Measurements from ENCODE around the gene DTX3. TPM values are rescaled to one million over a fixed set of nuclear protein-coding genes. Genes with fewer than 3 reads are reported as not detected.
"Not testable (repeated sequence)": the region's sequence is repeated elsewhere in the genome, so short reads cannot be mapped to it uniquely, and the experiment has no call there.

Gene DTX3
- total RNA-seq, 1 donor from 2014 or later: 23.8 TPM

DNA sequence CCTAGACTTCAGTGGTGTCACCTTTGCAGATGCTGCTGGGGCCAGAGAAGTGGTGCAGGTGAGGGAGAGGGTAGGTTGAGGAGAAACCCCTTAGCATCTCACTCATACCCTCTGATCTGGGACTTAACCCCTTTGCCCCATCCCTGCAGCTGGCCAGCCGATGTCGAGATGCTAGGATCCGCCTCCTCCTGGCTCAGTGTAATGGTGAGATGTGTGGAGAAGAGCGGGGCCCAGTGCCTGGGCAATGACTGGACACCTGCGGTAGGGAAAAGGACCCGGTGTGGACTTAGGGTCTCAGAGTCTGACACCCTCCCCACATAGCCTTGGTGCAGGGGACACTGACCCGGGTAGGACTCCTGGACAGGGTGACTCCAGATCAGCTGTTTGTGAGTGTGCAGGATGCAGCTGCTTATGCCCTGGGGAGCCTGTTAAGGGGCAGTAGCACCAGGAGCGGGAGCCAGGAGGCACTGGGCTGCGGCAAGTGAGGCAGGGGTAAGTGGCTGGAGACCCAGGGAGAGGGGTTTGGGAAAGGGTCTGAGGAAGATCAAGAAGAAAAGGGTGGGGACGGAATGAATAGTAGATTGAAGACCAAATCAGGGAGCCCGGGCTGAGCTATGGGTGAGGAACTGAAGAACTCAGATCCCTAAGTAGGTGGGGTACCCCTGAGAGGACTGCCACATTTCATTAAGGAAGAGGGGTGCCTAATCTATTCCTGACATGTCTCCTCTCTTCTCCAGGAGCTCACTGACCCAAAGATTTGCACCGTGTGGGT, 20.8 kb downstream of the DTX3 start:
- DNase-seq (ENCODE audit: missing footprints) (no peak), ATAC-seq (no peak)
- intact Hi-C loops (cut with DNase I): loop anchor here (10.0 kb wide), 1 partner anchor 171 kb away; the partner anchor contains the start of genes GLI1 and INHBE

DNA sequence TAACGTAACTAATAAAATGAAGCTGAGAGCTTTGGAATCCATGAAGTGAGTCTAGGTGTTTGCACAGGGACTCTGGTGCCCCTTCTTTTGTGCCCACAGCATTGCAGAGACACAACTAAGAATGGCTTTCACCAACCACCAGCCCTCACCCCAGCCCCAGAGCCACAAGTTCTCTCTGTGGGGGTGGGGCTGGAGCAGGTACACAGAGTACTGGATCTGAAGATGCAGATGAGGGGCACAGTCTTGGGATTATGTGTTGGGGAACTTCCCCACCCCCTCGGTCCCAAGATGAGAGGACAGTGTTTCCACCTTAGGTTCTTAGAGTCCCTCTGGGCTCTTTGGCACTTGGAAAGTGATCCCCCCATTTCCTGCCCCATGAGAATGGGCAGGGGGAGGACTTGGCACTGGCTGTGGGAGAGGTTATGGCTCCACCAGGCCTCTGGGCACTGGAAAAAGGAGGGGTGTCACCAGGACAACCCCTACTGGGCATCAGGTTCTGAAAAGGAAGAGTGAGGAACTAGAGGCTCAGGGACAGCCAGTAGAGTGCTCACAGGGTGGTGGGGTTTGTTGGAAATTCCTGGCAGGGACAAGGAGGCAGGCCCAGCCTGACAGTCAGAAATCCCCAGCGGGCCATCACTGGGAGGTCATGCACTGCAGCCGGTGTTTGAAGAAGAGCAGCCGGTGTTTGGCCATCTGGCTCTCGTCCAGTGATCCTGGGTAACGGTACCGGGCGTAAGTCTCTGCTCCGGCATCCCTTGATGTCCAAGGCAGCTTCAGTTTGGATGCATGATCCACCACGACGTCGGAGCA, 21.7 kb downstream of the DTX3 start:
- intact Hi-C loops (cut with DNase I): loop anchor here (10.0 kb wide), 1 partner anchor 172 kb away; the partner anchor contains the start of genes GLI1 and INHBE
- ATAC-seq (no peak), DNase-seq (ENCODE audit: missing footprints) (no peak)

DNA sequence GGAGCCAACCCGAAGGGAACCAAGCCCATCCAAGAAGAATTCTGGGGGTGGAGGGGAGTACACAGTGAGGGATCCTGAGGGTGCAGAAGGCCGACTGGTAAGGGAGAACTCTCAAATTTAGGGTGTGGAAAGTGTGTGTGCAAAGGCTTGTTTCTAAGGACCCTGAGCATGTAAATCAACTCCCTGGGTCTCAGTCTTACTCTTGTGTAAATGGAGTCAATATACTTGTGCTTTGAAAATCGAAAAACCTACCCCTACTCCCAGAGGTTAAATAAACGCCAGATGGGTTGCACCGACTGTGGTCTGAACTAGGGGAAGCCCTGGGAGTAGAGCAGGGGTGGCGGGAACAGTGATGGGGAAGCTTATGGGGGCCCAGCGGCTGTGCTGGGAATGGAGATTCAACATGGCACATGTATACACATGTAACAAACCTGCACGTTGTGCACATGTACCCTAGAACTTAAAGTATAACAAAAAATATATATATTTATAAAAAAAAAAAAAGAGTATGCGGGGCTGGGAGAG, 22.4 kb downstream of the DTX3 start:
- no peak for DNase-seq (ENCODE audit: missing footprints)

DNA sequence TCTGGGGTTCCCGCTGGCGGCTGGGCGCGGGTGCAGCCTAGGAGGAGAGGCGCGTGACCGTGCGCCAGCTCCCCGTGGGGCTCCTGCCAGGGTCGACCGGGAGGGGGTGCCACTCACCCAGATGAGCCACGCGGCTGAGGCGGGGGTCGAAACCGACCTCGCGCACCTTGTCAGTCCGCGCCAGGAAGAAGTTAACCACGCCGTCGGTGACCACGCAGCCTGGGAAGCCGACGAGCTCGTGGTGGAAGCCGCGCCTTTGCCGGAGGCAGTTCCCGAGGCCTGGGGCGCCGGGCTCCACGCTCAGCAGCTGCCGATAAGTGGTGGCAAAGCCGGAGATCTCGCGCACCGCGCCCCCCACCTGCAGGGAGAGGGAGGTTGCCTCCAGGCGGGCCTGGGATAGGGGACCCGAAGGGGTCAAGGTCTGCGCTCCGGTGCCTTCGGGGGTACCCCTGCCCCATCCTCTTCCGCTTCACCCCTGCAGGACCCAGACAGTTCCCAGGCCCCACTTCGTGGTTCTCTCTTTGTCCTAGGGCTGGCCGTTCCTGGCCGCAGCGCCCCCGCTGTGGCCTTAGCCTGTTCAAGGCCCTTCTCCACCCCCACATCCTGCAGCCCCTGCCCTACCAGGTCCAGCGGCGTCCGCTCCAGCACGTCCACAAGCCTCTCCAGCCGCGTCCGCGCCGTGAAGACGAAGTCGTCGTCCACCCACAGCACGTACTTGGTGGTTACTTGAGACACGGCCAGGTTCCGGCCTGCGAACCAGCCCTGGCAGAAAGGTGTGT, 23.1 kb downstream of the DTX3 start:
- DNase-seq (ENCODE audit: missing footprints) (peak; percentile 74), ATAC-seq (no peak)
- intact Hi-C loops (cut with DNase I): loop anchor here (10.0 kb wide), 1 partner anchor 173 kb away; the partner anchor contains the start of genes GLI1 and INHBE

More for the DNA sequence above, 22.4 kb downstream of the DTX3 start:
- no peak for ATAC-seq
- intact Hi-C loops (cut with DNase I): loop anchor here (10.0 kb wide), 1 partner anchor 172 kb away; the partner anchor contains the start of genes GLI1 and INHBE

DNA sequence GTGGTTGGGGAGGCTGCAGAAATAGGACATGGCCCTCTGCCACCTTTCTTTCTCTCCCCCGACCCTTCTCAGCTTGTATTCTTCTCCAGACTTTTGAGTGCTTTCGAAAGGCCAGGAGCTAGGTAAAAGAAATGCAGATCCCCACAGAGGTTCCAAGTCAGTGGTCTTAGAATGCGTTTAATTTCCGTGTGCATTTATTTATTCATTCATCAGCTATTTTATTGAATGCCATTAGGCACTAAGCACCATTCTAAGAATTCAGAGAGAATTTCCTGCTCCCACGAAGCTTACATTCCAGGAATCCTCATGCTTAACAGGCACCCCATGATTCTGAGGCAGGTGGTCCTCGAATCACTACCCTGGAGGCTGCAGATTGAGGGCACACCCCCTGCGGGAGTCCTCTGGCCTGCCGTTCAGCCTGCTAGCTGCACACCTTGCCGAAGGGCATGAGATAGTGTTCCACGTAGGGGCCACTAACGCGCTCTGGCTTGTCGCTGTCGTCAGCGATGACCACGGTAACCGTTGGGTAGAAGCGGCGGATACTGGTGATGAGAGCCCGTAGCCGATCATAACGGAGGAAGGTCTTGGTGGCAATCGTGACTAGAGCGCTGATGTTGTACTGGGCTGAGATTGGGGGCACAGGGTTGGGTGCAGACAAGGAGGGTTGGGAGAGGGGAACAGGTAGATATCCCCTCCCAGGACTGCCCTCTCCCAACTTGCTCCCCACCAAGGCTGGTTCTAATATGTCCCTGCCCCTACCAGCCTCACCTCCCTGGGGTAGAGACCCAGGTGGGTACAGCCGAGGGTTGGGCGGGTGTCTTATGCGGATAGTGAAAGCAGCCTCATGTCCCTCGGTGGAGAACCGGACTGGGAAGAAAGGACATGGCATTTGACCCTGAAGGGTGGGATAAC, 23.9 kb downstream of the DTX3 start:
- no peak for ATAC-seq
- no peak for DNase-seq (ENCODE audit: missing footprints)
- intact Hi-C loops (cut with DNase I): loop anchor here (10.0 kb wide), 1 partner anchor 174 kb away; the partner anchor contains the start of genes GLI1 and INHBE

DNA sequence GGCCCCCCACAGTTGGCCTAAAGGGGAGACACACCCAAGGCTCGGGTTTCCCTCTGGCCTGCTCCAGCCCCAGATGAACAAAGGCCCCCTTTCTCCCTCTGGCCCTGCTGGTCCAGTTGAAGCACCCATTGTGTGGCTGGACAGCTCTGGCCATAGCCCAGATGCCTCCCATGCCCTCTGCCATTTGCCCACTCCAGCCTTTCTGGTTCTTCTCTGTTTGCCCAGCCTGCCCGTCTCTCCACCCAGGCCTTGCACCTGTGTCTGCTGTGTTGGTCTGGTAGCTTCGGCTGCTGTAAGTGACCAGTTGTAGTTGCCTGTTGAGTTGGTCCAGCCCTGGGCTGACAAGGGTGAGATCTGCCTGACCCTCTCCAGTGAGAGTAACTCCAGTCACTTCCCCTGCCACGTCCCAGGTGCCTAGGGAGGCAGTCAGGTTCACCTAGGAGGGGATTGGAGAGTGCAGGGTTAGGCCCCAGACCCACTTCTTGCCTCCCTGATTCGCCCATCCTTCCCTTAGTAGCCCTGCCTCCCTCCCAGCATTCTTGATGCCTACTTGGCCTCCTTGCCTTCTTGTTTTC, 25.4 kb downstream of the DTX3 start:
- no peak for ATAC-seq
- intact Hi-C loops (cut with DNase I): loop anchor here (10.0 kb wide), 1 partner anchor 175 kb away; the partner anchor contains the start of genes GLI1 and INHBE
- DNase-seq (ENCODE audit: missing footprints): no peak

DNA sequence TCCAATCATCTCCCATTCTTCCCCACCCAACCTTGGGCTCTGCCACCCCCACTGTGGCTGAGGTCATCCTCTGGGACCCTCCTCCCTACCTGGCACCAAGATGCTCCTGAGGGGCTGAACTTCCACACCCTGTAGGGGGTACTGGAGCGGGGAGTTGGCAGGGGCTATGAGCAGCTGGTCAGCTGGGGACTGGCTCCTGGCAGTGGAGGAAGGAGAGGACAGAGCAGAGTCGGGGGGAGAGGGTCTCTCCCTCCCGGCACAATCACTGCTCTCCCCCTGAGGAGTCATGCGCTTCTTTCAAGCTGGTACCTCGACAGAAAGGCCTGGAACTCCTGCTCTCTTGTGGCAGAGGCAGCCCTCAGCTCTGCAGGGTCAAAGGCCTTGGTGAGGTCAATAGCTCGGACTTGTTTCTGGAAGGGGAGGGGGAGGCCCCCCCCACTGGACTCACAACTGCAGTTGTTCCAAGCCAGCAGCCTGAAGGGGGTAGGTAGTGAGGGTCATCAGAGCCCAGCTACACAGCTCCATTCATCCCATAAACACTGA, 26.3 kb downstream of the DTX3 start:
- intact Hi-C loops (cut with DNase I): no loop called here
- ATAC-seq (no peak), DNase-seq (ENCODE audit: missing footprints) (no peak)

DNA sequence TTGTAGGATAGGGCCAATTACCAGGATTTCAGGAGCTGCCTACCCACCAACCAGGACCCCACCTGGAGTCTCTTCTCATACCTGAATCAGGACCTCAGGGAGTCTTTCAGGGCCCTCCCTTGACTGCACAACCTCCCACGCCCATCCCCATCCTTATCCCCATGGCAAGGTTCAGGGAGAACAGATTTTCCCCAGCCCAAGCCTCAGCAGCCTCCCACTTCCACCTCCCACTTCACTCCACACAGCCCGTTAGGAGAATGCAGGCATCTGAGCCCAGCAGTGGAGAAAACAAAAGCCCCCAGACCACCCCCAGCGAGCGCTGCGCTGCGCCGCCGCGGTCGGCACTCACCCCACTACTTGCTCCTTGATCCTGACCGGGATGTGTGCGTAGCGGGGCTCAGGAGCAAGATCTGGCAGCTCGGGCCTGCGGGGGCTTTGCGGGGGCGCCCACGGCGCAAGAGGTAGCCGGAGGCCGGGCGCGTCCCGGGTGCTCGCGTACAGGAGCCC, 27.0 kb downstream of the DTX3 start:
- no peak for ATAC-seq
- no peak for DNase-seq (ENCODE audit: missing footprints)
- intact Hi-C loops (cut with DNase I): no loop called here

DNA sequence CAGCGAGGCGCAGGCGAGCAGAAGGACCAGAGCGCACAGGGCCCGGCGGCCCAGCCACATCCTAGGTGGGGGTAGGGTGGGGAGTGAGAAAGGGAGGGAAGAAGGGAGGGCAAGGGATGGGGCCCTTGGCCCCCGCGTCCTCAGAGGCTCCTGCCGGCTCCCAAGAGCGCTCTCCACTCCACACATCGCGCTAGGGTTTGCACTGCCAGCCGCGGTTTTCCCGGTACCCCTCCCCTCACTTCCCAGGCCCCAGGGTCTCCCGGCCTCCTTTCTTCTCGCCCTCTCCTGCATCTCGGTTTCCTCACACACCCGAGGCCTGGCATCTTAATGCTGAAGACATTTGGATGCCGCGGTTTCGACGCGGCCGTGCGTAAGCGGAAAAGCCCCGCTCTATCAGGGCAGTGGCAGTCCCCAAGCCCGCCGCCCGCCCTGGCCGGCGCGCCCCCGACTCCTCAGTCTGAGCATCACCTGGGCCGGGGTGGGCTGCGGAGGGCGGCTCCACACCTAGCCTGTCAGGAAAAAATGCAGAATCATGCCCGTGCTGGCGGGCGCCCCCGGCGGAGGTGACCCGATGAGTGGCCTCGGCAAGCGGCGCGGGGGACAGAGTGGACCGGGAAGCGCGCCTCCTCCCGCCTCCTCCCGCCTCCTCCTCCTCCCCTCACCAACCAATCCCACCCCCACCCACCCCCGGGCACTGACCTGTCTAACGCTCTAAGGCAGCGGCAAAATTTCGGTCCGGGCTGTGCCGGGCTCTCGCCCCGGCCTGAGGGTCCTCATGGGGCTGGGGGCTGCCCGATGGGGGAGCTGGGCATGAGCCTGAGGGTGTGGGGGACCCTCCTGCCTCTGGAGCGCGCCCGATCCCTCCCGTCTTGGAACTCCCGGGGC, 27.7 kb downstream of the DTX3 start:
- intact Hi-C loops (cut with DNase I): no loop called here
- DNase-seq (ENCODE audit: missing footprints) (no peak), ATAC-seq (peak; percentile 41)

DNA sequence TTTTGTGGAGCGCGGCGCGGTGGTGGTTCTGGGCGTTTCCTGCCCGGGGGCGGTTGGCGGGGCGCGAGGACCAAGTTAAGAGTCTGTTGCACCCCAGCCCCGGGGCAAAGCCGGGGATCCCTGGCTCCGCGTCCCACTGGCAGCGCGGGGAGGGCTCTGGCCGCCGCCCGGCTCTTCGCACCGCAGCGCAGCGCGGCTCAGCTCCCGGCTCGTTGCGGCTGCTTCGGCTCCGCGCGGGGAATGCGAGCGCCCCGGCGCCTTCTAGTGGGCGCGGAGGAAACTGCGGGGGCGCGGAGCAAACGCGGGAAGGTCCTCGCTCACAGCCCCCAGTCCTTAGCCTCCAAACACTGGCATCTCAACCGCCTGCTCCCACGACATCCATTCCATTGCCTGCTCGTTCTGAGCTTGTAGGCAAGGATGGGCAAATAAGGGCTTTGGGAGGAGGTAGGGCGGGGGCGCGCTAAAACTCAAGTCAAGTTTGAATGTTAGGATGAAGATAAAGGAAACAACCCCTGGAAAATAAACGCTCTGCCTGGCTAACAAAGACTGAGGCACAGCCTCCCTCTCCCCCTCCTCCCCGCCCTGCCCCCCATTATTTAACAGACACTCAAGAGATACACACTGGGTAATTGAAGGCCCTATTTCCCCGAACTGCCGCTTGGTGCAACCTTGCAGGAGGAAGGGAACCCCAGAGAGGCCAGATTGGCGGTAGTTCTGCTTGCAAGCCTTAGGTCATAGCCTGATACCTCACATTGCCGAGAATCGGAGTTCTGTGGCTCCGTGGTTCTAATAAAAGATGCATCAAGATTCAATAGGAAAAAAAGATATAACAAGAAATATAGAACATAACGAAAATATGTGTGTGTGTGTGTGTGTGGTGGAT, 28.6 kb downstream of the DTX3 start, which contains the start of gene B4GALNT1:
TSS of gene B4GALNT1 (minus strand) at position 244 of the 883 bp plus-strand sequence. CDS start 1,069 bp downstream, outside the sequence.
- DNase-seq (ENCODE audit: missing footprints) (peak; percentile 86), ATAC-seq (peak; percentile 90)
- intact Hi-C loops (cut with DNase I): loop anchor here (1.0 kb wide), 1 partner anchor 50 kb away; no protein-coding TSS in a partner anchor

DNA sequence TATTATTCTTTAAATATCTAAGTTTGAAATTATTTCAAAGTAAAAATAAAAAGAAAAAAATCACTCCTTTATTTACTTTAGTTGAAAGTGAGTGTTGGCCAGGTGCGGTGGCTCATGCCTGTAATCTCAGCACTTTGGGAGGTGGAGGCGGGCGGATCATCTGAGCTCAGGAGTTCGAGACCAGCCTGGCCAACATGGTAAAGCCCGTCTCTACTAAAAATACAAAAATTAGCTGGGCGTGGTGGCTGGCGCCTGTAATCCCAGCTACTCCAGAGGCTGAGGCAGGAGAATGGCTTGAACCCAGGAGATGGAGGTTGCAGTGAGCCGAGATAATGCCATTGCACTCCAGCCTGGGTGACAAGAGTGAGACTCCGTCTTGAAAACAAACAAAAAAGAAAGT, 32.1 kb downstream of the DTX3 start:
- DNase-seq (ENCODE audit: missing footprints); intact Hi-C loops (cut with DNase I); ATAC-seq: not testable (repeated sequence)

DNA sequence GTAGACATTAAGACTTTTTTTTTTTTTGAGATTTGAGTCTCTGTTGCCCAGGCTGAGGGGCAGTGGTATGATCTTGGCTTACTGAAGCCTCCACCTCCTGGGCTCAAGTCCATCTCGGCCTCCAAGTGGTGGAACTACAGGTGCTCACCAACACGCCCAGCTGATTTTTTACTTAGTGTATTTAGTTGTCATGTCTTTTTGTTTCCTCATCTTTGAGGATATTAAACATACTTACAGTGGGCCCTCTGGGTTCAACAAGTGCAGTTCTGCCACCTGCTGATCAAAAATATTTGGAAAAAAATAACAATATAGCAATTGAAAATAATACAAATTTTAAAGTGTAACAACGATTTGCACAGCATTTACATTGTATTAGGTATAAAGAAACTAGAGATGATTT, 32.7 kb downstream of the DTX3 start:
- intact Hi-C loops (cut with DNase I): no loop called here
- ATAC-seq (no peak), DNase-seq (ENCODE audit: missing footprints) (no peak)

DNA sequence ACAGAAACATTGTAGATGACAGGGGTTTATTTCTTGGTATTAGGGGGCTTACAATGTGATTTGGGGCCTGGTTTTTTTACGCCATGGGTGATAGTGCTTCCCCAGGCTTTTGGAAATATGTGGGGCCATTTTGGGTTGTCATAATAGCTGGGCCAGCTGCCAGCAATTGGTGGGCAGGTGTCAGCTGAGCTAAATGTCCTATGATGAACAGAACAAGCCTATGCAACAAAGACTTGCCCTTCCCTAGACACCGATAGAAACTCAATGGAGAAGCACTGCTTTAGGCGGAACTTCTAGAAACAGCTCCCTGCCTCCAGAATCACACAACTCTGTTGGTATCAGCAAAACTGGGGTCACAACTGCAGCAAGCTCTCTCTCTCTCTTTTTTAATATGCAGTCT, 33.5 kb downstream of the DTX3 start:
- intact Hi-C loops (cut with DNase I): no loop called here
- ATAC-seq: no peak
- DNase-seq (ENCODE audit: missing footprints): no peak

DNA sequence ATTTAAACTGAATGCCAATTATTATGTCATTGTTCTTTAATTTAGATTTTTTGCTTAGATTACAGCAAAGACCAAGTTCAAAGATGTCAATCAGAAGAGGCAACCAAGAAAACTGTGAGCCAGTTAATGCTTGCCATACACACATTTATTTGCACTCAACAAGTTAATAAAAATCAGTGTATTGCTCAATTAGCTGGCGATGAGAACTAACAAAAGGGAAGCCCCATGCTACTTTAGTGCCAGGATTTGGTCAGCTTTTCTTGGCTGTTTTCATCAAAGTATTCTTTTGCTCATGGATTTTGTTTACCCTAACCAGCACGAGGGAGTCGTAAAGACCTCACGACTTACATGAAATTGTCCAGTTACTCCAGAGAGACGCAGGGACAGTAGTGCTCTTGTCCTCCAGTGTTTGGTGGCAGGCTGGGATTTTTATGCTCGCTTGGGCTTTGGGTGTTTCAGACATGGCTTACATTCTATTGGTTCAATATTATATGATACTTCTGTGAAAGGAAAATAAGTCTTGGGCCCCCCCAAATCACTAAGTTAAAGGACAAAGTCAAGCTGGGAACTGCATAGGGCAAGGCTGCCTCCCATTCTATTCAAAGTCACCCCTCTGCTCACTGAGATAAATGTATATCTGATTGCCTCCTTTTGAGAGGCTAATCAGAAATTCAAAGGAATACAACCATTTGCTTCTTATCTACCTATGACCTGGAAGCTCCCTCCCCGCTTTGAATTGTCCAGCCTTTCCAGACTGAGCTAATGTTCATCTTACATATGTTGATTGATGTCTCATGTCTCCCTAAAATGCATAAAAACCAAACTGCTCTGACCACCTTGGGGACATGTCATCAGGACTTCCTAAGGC, 35.8 kb downstream of the DTX3 start:
- ATAC-seq: no peak
- intact Hi-C loops (cut with DNase I): no loop called here
- DNase-seq (ENCODE audit: missing footprints): no peak

Data from Right ventricle myocardium inferior (tissue), 1 donor.